ENCODE measurements around the gene JPH3.

The JPH3 gene

GRCh38 chr16:87744750-87745514, 142.6 kb downstream of the JPH3 start:
- no peak for DNase-seq

GRCh38 chr16:87746178-87746577, 143.9 kb downstream of the JPH3 start:
- DNase-seq: no peak
